Stimulated activated CD4-positive, alpha-beta T cell treated with anti-CD3 and anti-CD28 coated beads, Interleukin-1b, Interleukin-23, amount 100 ng/mL, for 4 hours (primary cell): ENCODE data around the gene OR4D2.
A peak's percentile ranks its signal among the peaks of the same experiment; 100 is the strongest.

Experiments
- DNase-seq, 2 donors: peaks; one replicate each; pipeline ENCODE4 v3.0.0-alpha.2; 2020; ENCODE audit warnings: low read depth in 2 of 2

OR4D2 gene

GRCh38 chr17:58210922-58211321 lies 44.1 kb downstream of the OR4D2 start:
- DNase-seq: no peak

GRCh38 chr17:58215685-58216084 lies 48.9 kb downstream of the OR4D2 start:
- DNase-seq: no peak

DNA sequence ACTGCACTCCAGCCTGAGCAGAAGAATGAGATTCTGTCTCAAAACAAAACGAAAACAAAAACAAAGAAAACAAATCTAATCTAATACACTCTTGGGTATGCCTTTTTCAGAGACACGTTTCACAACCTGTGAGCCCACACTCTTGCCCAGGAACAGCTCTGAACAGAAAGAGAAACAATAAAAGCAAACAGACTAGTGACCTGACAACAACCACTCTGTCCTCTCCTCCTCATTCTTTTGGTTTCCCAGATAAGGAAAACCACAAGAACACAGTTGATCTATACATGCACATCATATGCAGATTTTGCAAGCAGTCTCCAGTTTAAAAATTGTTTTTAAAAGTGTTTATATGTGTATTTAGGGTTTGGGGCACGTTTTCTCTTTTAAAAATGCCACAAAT lies 51.0 kb downstream of the OR4D2 start:
- no peak for DNase-seq

- peak; percentile 91 to 93 for DNase-seq
Observed at GRCh38 chr17:58219007-58219788, 52.4 kb downstream of the OR4D2 start, which contains the start of gene MKS1. Gene MKS1, minus strand, starts transcription at chr17:58219255. Its CDS starts 25 bp downstream, at chr17:58219230.

- no peak for DNase-seq
Observed at GRCh38 chr17:58219789-58220183, 53.0 kb downstream of the OR4D2 start.
